K562 (cell line): ENCODE data around the gene RNF213. TPM values are rescaled to one million over a fixed set of nuclear protein-coding genes. Genes with fewer than 3 reads are reported as not detected.
A peak's percentile ranks its signal among the peaks of the same experiment; 100 is the strongest.

Experiments
- ATAC-seq: fragments of 200-7000 bp; cut with Tn5 transposase; 3 replicates; pipeline ENCODE4 v1.9.1; 2020; ENCODE audit warnings: moderate library complexity
- BruUV-seq: library from RNA; stranded (reverse); fragments of 400-500 nt; replicated peaks from 2 replicates; lab custom pipeline; 2021; lab: Mats Ljungman, UMichigan
- CTCF ChIA-PET: fragments of 300-600 bp; formaldehyde crosslinking; extraction: SDS; loops from one replicate; lab custom pipeline; 2021; ENCODE audit warnings: low intra/inter-chr PET ratio; lab: Yijun Ruan, JAX
- POLR2A ChIA-PET: fragments of 300-600, 350-650 bp; sonication (Branson Sonifier 250); formaldehyde crosslinking; extraction: SDS; loops from one replicate; lab custom pipeline; 2021; ENCODE audit warnings: antibody characterized with exemption, inconsistent platforms; lab: Yijun Ruan, JAX
- DNase-seq, 4 experiments: peaks; one replicate each; pipeline versions ENCODE4 v3.0.0 to v3.0.0-alpha.2; 2011 to 2018; ENCODE audit warnings: low spot score in 3 of 4, mixed read lengths in 3 of 4; ENCODE audit errors: extremely low read depth in 1 of 4
- FAIRE-seq: peaks from 2 replicates; lab custom pipeline; 2011; peaks lifted over from hg19 to GRCh38; lab: Jason Lieb, UNC
- H2AFZ ChIP-seq: 2 replicates; pipeline ENCODE4 v1.6.0; 2011; ENCODE audit warnings: low read depth, low read length, control low read depth, inconsistent platforms
- H3K27ac ChIP-seq: fragments of 200-600 bp; 3 replicates; pipeline ENCODE4 v1.8.0; 2011; ENCODE audit warnings: low read depth, mild to moderate bottlenecking, control low read depth, inconsistent platforms, low read length, moderate library complexity, mixed read lengths; ENCODE audit errors: extremely low read depth
- H3K27me3 ChIP-seq, 2 experiments: fragments of 300-600 bp in 1 of 2; 2 replicates in 1 of 2; 3 replicates in 1 of 2; pipeline versions ENCODE4 v1.6.0 to v1.8.0; 2011; ENCODE audit warnings: inconsistent platforms in 2 of 2, low read length in 2 of 2, mild to moderate bottlenecking in 1 of 2, mixed read lengths in 1 of 2, moderate library complexity in 1 of 2; ENCODE audit not compliant: control insufficient read depth in 2 of 2, insufficient read depth in 2 of 2
- H3K36me3 ChIP-seq: fragments of 300-600 bp; 3 replicates; pipeline ENCODE4 v1.8.0; 2011; ENCODE audit warnings: mild to moderate bottlenecking, low read length, inconsistent platforms; ENCODE audit not compliant: control insufficient read depth, insufficient read depth
- H3K4me1 ChIP-seq, 2 experiments: fragments of 200-600 bp in 1 of 2; replicated peaks in 1 of 2; 2 replicates in 1 of 2; 3 replicates in 1 of 2; pipeline versions ENCODE4 v1.5.1 to v1.8.0; 2011; ENCODE audit warnings: inconsistent platforms in 2 of 2, low read length in 2 of 2, mild to moderate bottlenecking in 1 of 2, mixed read lengths in 1 of 2, moderate library complexity in 1 of 2; ENCODE audit not compliant: control insufficient read depth in 2 of 2, insufficient read depth in 2 of 2
- H3K4me2 ChIP-seq: 2 replicates; pipeline ENCODE4 v1.6.1; 2011; ENCODE audit warnings: low read length, control low read depth, inconsistent platforms, mixed read lengths; ENCODE audit not compliant: insufficient read depth
- H3K4me3 ChIP-seq: fragments of 200-600 bp; sonication (generic), shearing (Covaris generic); 2 replicates; pipeline ENCODE4 v1.5.1; 2016; ENCODE audit warnings: control low read depth, inconsistent platforms
- H3K79me2 ChIP-seq: fragments of 200-600 bp; 3 replicates; pipeline ENCODE4 v1.8.0; 2011; ENCODE audit warnings: low read length, inconsistent platforms; ENCODE audit not compliant: control insufficient read depth, insufficient read depth
- H3K9ac ChIP-seq, 2 experiments: 2 replicates each; pipeline versions ENCODE4 v1.6.0 to v1.6.1; 2011; ENCODE audit warnings: low read depth in 2 of 2, low read length in 2 of 2, control low read depth in 1 of 2, inconsistent platforms in 1 of 2, mild to moderate bottlenecking in 1 of 2, mixed read lengths in 1 of 2; ENCODE audit not compliant: insufficient read depth in 1 of 2
- H3K9me1 ChIP-seq: one replicate; pipeline ENCODE4 v1.6.0; 2011; ENCODE audit warnings: inconsistent platforms, mild to moderate bottlenecking, low read length, moderate library complexity; ENCODE audit not compliant: control insufficient read depth, insufficient read depth
- H3K9me3 ChIP-seq: replicated peaks from 2 replicates; pipeline ENCODE4 v1.5.1; 2011; ENCODE audit warnings: low read depth, low read length, inconsistent platforms; ENCODE audit not compliant: control insufficient read depth, insufficient read depth
- H4K20me1 ChIP-seq: replicated peaks from 2 replicates; pipeline ENCODE4 v1.6.1; 2011; ENCODE audit warnings: low read length, inconsistent platforms, mixed read lengths; ENCODE audit not compliant: control insufficient read depth, insufficient read depth
- AFF4 ChIP-seq: sonication (generic); formaldehyde crosslinking; IDR thresholded peaks from 2 replicates; pipeline ENCODE4 v1.8.0; 2023; ENCODE audit warnings: mild to moderate bottlenecking, missing genetic modification reagents
- CREM ChIP-seq: IDR thresholded peaks from 2 replicates; pipeline ENCODE4 v1.6.1; 2014; ENCODE audit warnings: antibody characterized with exemption, low read depth
- HDAC2 ChIP-seq: fragments of 450-650 bp; IDR thresholded peaks from 2 replicates; pipeline ENCODE4 v1.6.1; 2016; ENCODE audit warnings: mild to moderate bottlenecking
- KDM4B ChIP-seq, 2 experiments: fragments of 450-650 bp in 1 of 2; sonication (generic) in 1 of 2; IDR thresholded peaks; 2 replicates each; pipeline ENCODE4 v1.6.1; 2016 to 2017; ENCODE audit warnings: borderline replicate concordance in 2 of 2, antibody characterized with exemption in 1 of 2, low read depth in 1 of 2, mild to moderate bottlenecking in 1 of 2
- MAX ChIP-seq: sonication (generic); formaldehyde crosslinking; IDR thresholded peaks from 2 replicates; pipeline ENCODE4 v1.9.0; 2022; ENCODE audit warnings: mild to moderate bottlenecking, missing genetic modification reagents
- RREB1 ChIP-seq: fragments of 250-450 bp; sonication (Bioruptor Pico); IDR thresholded peaks from 2 replicates; pipeline ENCODE4 v1.4.0; 2020
- ZNF512 ChIP-seq: IDR thresholded peaks from 2 replicates; pipeline ENCODE4 v1.6.1; 2016; ENCODE audit warnings: missing genetic modification characterization, missing compliant biosample characterization
- WGBS: fragments of 100-300 bp; shearing (Covaris generic); methylation state at CpG from one replicate; pipeline ENCODE4 v1.1.6; 2016; ENCODE audit warnings: low coverage, mixed read lengths; ENCODE audit not compliant: insufficient coverage; ENCODE audit errors: missing lambda C conversion rate; 5-methylcytosine and 5-hydroxymethylcytosine counted together
- in situ Hi-C: fragments of 300-500 bp; cut with MboI; formaldehyde crosslinking; loops from 4 replicates; pipeline ENCODE4 v1.15.0; 2018; ENCODE audit warnings: inconsistent platforms, mixed read lengths
- intact Hi-C: fragments of 100-400 bp; cut with micrococcal nuclease; formaldehyde crosslinking; loops from 2 replicates; pipeline ENCODE4 v1.14.2; 2022
- polyA plus RNA-seq, 8 experiments: library from polyadenylated mRNA; depleted of rRNA in 4 of 8; stranded (reverse) in 5 of 8; unstranded in 3 of 8; fragments of >200 nt; fragmentation: Nextera tagmentation in 2 of 8; fragmentation: Illumina TruSeq in 1 of 8; extraction: Ambion mirVana in 2 of 8; extraction: Trizol in 1 of 8; gene quantifications; 2 replicates each; pipeline versions ENCODE4 v1.2.1 to v1.2.3, GENCODE V29; 2011 to 2014; ENCODE audit warnings: inconsistent platforms in 1 of 8, missing spikeins in 1 of 8
- total RNA-seq, 7 experiments: library from RNA; depleted of rRNA in 6 of 7; stranded (reverse); fragments of >200 nt in 6 of 7; fragmentation: Illumina TruSeq in 2 of 7; extraction: Trizol in 2 of 7; gene quantifications; 2 replicates each; pipeline versions ENCODE4 v1.2.1 to v1.2.3, GENCODE V29; 2011 to 2021; ENCODE audit warnings: low replicate concordance in 1 of 7

Gene RNF213
- total and polyA plus RNA-seq, 9 of the 15 experiments (the other 6 are each of a cell fraction or from before 2014, with no cell fraction given), result 5.3 to 33.6 (median 17.9) TPM

- no peak for TF ChIP-seq ZNF512 (tag)
- TF ChIP-seq RREB1 (CRISPR knock-in tag), result no peak
These were observed 178.8 kb downstream of the RNF213 start (continued) for GRCh38 chr17:80439499-80439898.

- no peak overlapping the region for H2AFZ ChIP-seq
- intact Hi-C loops (no loop called here), in situ Hi-C loops (no loop called here)
- H3K27me3 ChIP-seq, result peaks cover 19 to 62% of the 10 kb centered on the region in 2 experiments; a peak in 3 of 5 replicates
- WGBS, result 4% methylated on average over 14 of the region's 14 CpGs
- POLR2A ChIA-PET, result no interaction called here
- no peaks in the 10 kb centered on the region for H3K9me3 ChIP-seq
- ATAC-seq (peak; percentile 95), DNase-seq (peak; percentile 79 to 94 (median 90)), FAIRE-seq (peak; percentile 69)
- CTCF ChIA-PET, result no interaction called here
- no peak overlapping the region for H3K4me2 ChIP-seq
- BruUV-seq, result no TSS peak
- H3K79me2 ChIP-seq, result no peaks in the 10 kb centered on the region
- H3K27ac ChIP-seq, result no peak overlapping the region
- no peak overlapping the region for H3K9ac ChIP-seq
- no peak overlapping the region for H3K4me3 ChIP-seq
- H3K4me1 ChIP-seq, result peaks cover 0 to 30% of the 10 kb centered on the region in 2 experiments; a peak in 2 of 5 replicates
- H3K9me1 ChIP-seq, result no peaks in the 10 kb centered on the region
- no peaks in the 10 kb centered on the region for H3K36me3 ChIP-seq
- H4K20me1 ChIP-seq, result peaks cover 8% of the 10 kb centered on the region
- TF ChIP-seq AFF4 (CRISPR knock-in tag), result 0 out of 2 replicates have a peak, but pooled peaks have one; percentile 34
- peak; percentile 45; the same call in 1 of the 2 replicates for TF ChIP-seq MAX (CRISPR knock-in tag)
- TF ChIP-seq HDAC2, result 0 out of 2 replicates have a peak, but pooled peaks have one; percentile 18
- TF ChIP-seq KDM4B (IDR thresholded peaks at IDR 0.05; ENCODE audit: borderline replicate concordance in 2 of 2, low read depth in 1 of 2), result 0 out of 4 replicates have a peak, but pooled peaks of 1 of the 2 experiments have one; percentile 41
- peak; percentile 60 for TF ChIP-seq CREM
These were observed 180.5 kb downstream of the RNF213 start for GRCh38 chr17:80441133-80441578.
